Neural progenitor cell (in vitro differentiated cells): ENCODE results near the gene DSCAML1.

Experiments used
- EZH2phosphoT487 ChIP-seq: fragments of 200-600 bp; sonication (generic); IDR thresholded peaks from 2 replicates; pipeline ENCODE4 v1.6.1; 2017; ENCODE audit warnings: antibody characterized with exemption
- TF ChIP-seq, protein P1 (sequence below): fragments of 200-600 bp; sonication (generic); IDR thresholded peaks from 2 replicates; pipeline ENCODE4 v1.5.1; 2017; ENCODE audit warnings: antibody characterized with exemption, mild to moderate bottlenecking

DNA sequence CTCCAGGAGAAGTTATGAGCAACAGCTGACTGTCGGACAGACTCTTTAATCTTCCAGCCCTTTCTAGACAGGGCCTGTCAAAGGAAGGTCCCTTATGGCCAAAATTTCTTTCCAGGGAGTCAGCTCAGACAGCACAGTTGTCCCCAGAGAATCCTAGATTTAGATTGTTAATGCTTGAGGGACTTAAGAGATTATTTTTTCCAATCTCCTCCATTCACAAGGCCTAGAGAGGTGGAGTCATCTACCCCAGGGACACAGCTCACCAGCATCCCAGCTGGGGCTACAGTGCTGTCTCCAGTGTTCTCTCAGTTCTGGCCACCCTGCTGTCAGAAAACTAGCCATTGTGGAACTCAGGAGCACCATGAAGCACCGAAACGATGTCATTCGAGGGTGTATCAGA, 7.8 kb downstream of the DSCAML1 start:
- TF ChIP-seq, protein P1, sequence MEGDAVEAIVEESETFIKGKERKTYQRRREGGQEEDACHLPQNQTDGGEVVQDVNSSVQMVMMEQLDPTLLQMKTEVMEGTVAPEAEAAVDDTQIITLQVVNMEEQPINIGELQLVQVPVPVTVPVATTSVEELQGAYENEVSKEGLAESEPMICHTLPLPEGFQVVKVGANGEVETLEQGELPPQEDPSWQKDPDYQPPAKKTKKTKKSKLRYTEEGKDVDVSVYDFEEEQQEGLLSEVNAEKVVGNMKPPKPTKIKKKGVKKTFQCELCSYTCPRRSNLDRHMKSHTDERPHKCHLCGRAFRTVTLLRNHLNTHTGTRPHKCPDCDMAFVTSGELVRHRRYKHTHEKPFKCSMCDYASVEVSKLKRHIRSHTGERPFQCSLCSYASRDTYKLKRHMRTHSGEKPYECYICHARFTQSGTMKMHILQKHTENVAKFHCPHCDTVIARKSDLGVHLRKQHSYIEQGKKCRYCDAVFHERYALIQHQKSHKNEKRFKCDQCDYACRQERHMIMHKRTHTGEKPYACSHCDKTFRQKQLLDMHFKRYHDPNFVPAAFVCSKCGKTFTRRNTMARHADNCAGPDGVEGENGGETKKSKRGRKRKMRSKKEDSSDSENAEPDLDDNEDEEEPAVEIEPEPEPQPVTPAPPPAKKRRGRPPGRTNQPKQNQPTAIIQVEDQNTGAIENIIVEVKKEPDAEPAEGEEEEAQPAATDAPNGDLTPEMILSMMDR = no peak
- no peak for TF ChIP-seq EZH2phosphoT487
